ENCODE results near the gene TEX26.

DNA sequence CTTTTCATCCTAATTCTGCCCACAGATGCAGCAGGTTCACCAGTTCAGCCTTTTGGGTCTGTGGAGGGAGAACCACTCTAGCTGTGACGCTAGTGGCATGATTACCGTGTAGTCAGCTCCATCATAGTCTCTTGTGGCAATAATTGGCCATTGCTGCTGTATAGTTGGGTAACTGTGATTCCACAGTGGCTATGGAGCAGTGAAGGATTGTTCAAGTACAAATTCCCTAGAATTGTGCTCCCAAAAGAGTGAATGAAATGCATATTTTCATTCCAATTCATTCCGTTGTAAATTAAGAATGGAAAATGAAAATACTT lies 856 bp downstream of the TEX26 start:
- TF ChIP-seq, protein P1, sequence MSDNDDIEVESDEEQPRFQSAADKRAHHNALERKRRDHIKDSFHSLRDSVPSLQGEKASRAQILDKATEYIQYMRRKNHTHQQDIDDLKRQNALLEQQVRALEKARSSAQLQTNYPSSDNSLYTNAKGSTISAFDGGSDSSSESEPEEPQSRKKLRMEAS (IDR thresholded peaks at IDR 0.05), result no peak
- TF ChIP-seq, protein P2, sequence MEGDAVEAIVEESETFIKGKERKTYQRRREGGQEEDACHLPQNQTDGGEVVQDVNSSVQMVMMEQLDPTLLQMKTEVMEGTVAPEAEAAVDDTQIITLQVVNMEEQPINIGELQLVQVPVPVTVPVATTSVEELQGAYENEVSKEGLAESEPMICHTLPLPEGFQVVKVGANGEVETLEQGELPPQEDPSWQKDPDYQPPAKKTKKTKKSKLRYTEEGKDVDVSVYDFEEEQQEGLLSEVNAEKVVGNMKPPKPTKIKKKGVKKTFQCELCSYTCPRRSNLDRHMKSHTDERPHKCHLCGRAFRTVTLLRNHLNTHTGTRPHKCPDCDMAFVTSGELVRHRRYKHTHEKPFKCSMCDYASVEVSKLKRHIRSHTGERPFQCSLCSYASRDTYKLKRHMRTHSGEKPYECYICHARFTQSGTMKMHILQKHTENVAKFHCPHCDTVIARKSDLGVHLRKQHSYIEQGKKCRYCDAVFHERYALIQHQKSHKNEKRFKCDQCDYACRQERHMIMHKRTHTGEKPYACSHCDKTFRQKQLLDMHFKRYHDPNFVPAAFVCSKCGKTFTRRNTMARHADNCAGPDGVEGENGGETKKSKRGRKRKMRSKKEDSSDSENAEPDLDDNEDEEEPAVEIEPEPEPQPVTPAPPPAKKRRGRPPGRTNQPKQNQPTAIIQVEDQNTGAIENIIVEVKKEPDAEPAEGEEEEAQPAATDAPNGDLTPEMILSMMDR (IDR thresholded peaks at IDR 0.05), result no peak
- TF ChIP-seq ZC3H11A (IDR thresholded peaks at IDR 0.05) (no peak), ESRRA (IDR thresholded peaks at IDR 0.05; ENCODE audit: borderline replicate concordance, low read length) (no peak), NFE2L2 (conservative IDR thresholded peaks at IDR 0.05; ENCODE audit: low read length) (no peak), HOXB5 (CRISPR knock-in tag; IDR thresholded peaks at IDR 0.05) (no peak), KDM5A (IDR thresholded peaks at IDR 0.05) (no peak)

Data from A549 (cell line).